OCI-LY7 (cell line): Measurements from ENCODE around the gene CDH23.

Experiments used
- CTCF ChIP-seq: fragments of 200-600 bp; sonication (generic); conservative IDR thresholded peaks from 2 replicates; pipeline ENCODE4 v1.5.1; 2014; ENCODE audit warnings: mild to moderate bottlenecking, antibody characterized with exemption, low read length, moderate library complexity, mixed read lengths
- EZH2phosphoT487 ChIP-seq: fragments of 200-600 bp; sonication (generic); IDR thresholded peaks from 2 replicates; pipeline ENCODE4 v1.6.1; 2018; ENCODE audit warnings: low read depth, borderline replicate concordance, mild to moderate bottlenecking, mixed run types, antibody characterized with exemption, low read length, moderate library complexity, mixed read lengths

- TF ChIP-seq CTCF (no peak), EZH2phosphoT487 (no peak)
Measured at GRCh38 chr10:71724539-71724938, 327.8 kb downstream of the CDH23 start.
